Neural progenitor cell (in vitro differentiated cells): ENCODE results near the gene PPM1H. TPM values are rescaled to one million over a fixed set of nuclear protein-coding genes. Genes with fewer than 3 reads are reported as not detected.

Source experiments
- DNase-seq: peaks from one replicate; pipeline ENCODE4 v3.0.0-alpha.2; 2016; ENCODE audit warnings: low spot score
- H2AFZ ChIP-seq: fragments of 200-600 bp; sonication (generic); replicated peaks from 2 replicates; pipeline ENCODE4 v1.6.1; 2016; ENCODE audit warnings: antibody characterized with exemption
- H3F3A ChIP-seq: fragments of 200-600 bp; sonication (generic); 2 replicates; pipeline ENCODE4 v1.6.1; 2016; ENCODE audit warnings: antibody characterized with exemption, low read depth
- H3K27ac ChIP-seq: fragments of 200-600 bp; sonication (generic); 2 replicates; pipeline ENCODE4 v1.5.1; 2016; ENCODE audit warnings: mild to moderate bottlenecking
- H3K27me3 ChIP-seq: fragments of 200-600 bp; sonication (generic); 2 replicates; pipeline ENCODE4 v1.6.1; 2016; ENCODE audit warnings: mild to moderate bottlenecking, moderate library complexity
- H3K36me3 ChIP-seq: fragments of 200-600 bp; sonication (generic); 2 replicates; pipeline ENCODE4 v1.5.1; 2016
- H3K4me1 ChIP-seq: fragments of 200-600 bp; sonication (generic); 2 replicates; pipeline ENCODE4 v1.6.1; 2016; ENCODE audit warnings: mixed run types
- H3K4me2 ChIP-seq: fragments of 200-600 bp; sonication (generic); 2 replicates; pipeline ENCODE4 v1.6.1; 2016
- H3K4me3 ChIP-seq: fragments of 200-600 bp; sonication (generic); 2 replicates; pipeline ENCODE4 v1.5.1; 2016
- H3K79me2 ChIP-seq: fragments of 200-600 bp; sonication (generic); 2 replicates; pipeline ENCODE4 v1.6.1; 2016; ENCODE audit warnings: low read depth
- H3K9ac ChIP-seq: fragments of 200-600 bp; sonication (generic); 2 replicates; pipeline ENCODE4 v1.6.1; 2016
- H3K9me3 ChIP-seq: fragments of 200-600 bp; sonication (generic); 2 replicates; pipeline ENCODE4 v1.5.1; 2016; ENCODE audit warnings: low read depth
- H4K20me1 ChIP-seq: fragments of 200-600 bp; sonication (generic); 2 replicates; pipeline ENCODE4 v1.6.1; 2016; ENCODE audit warnings: low read depth
- H3K27ac Mint-ChIP-seq: 3 replicates; pipeline ENCODE4 v1.8.0; 2021; ENCODE audit warnings: mixed read lengths
- H3K27me3 Mint-ChIP-seq: 2 replicates; pipeline ENCODE4 v1.8.0; 2022; ENCODE audit warnings: low read depth, mild to moderate bottlenecking, inconsistent platforms, moderate library complexity, mixed read lengths; ENCODE audit not compliant: insufficient read depth
- H3K36me3 Mint-ChIP-seq: 3 replicates; pipeline ENCODE4 v1.8.0; 2021; ENCODE audit warnings: mixed read lengths
- H3K4me1 Mint-ChIP-seq: 3 replicates; pipeline ENCODE4 v1.8.0; 2021; ENCODE audit warnings: mixed read lengths
- H3K4me3 Mint-ChIP-seq: 3 replicates; pipeline ENCODE4 v1.8.0; 2021; ENCODE audit warnings: mild to moderate bottlenecking, moderate library complexity, mixed read lengths
- H3K9me3 Mint-ChIP-seq: 3 replicates; pipeline ENCODE4 v1.8.0; 2020; ENCODE audit warnings: mixed read lengths
- CTCF ChIP-seq: fragments of 200-600 bp; sonication (generic); IDR thresholded peaks from 2 replicates; pipeline ENCODE4 v1.5.1; 2017; ENCODE audit warnings: antibody characterized with exemption, mild to moderate bottlenecking
- EZH2 ChIP-seq: fragments of 200-600 bp; sonication (generic); IDR thresholded peaks from 2 replicates; pipeline ENCODE4 v1.6.1; 2017; ENCODE audit warnings: antibody characterized with exemption, mild to moderate bottlenecking, moderate library complexity
- EZH2phosphoT487 ChIP-seq: fragments of 200-600 bp; sonication (generic); IDR thresholded peaks from 2 replicates; pipeline ENCODE4 v1.6.1; 2017; ENCODE audit warnings: antibody characterized with exemption
- total RNA-seq: library from RNA; depleted of rRNA; stranded (reverse); fragments of >200 nt; gene quantifications from 2 replicates; pipeline ENCODE4 v1.2.3, GENCODE V29; 2015; ENCODE audit warnings: low replicate concordance

Gene PPM1H
- total RNA-seq, 1 donor from 2014 or later: 4.6 TPM

- H3K9ac ChIP-seq: no peak overlapping the region
- Mint-ChIP-seq H3K4me1 (peaks cover 60% of the 10 kb centered on the region), H3K27me3 (peaks cover 4% of the 10 kb centered on the region), H3K9me3 (no peaks in the 10 kb centered on the region), H3K36me3 (peaks cover 10% of the 10 kb centered on the region), H3K4me3 (no peak overlapping the region), H3K27ac (no peak overlapping the region)
- H3K27ac ChIP-seq: no peak overlapping the region
- TF ChIP-seq EZH2 (no peak), EZH2phosphoT487 (no peak), CTCF (no peak)
- no peak overlapping the region for H3K4me3 ChIP-seq
- no peaks in the 10 kb centered on the region for H3K36me3 ChIP-seq
- H3K4me2 ChIP-seq: no peak overlapping the region
- no peaks in the 10 kb centered on the region for H3K79me2 ChIP-seq
- H3K9me3 ChIP-seq: no peaks in the 10 kb centered on the region
- no peaks in the 10 kb centered on the region for H4K20me1 ChIP-seq
- no peak for DNase-seq
- no peaks in the 10 kb centered on the region for H3K27me3 ChIP-seq
- no peaks in the 10 kb centered on the region for H3F3A ChIP-seq
- no peak overlapping the region for H2AFZ ChIP-seq
- no peaks in the 10 kb centered on the region for H3K4me1 ChIP-seq
Observed at GRCh38 chr12:62914443-62915203, 20.3 kb downstream of the PPM1H start.

- Histone ChIP-seq H4K20me1 (no peaks in the 10 kb centered on the region), H3K27ac (no peak overlapping the region), H3K4me3 (no peak overlapping the region), H3K9ac (no peak overlapping the region), H3K9me3 (no peaks in the 10 kb centered on the region), H2AFZ (no peak overlapping the region), H3K36me3 (no peaks in the 10 kb centered on the region), H3K27me3 (no peaks in the 10 kb centered on the region), H3K4me2 (no peak overlapping the region), H3K4me1 (no peaks in the 10 kb centered on the region), H3K79me2 (no peaks in the 10 kb centered on the region), H3F3A (no peaks in the 10 kb centered on the region)
- peaks cover 61% of the 10 kb centered on the region for H3K4me1 Mint-ChIP-seq
- H3K9me3 Mint-ChIP-seq: no peaks in the 10 kb centered on the region
- DNase-seq: no peak
- peaks cover 3% of the 10 kb centered on the region for H3K27me3 Mint-ChIP-seq
- H3K36me3 Mint-ChIP-seq: peaks cover 10% of the 10 kb centered on the region
- no peak overlapping the region for H3K4me3 Mint-ChIP-seq
- no peak overlapping the region for H3K27ac Mint-ChIP-seq
- TF ChIP-seq EZH2: no peak
- TF ChIP-seq EZH2phosphoT487: no peak
- no peak for TF ChIP-seq CTCF
Observed at GRCh38 chr12:62913380-62913779, 21.6 kb downstream of the PPM1H start.

GRCh38 chr12:62912644-62913043, 22.3 kb downstream of the PPM1H start:
- no peaks in the 10 kb centered on the region for H3K36me3 ChIP-seq
- H3K79me2 ChIP-seq: no peaks in the 10 kb centered on the region
- H3K4me3 ChIP-seq: no peak overlapping the region
- H3K9me3 ChIP-seq: no peaks in the 10 kb centered on the region
- H3K4me1 ChIP-seq: no peaks in the 10 kb centered on the region
- TF ChIP-seq EZH2 (no peak), EZH2phosphoT487 (no peak), CTCF (no peak)
- H3K4me3 Mint-ChIP-seq: no peak overlapping the region
- H3K27ac Mint-ChIP-seq: no peak overlapping the region
- no peaks in the 10 kb centered on the region for H3K9me3 Mint-ChIP-seq
- no peaks in the 10 kb centered on the region for H3K27me3 ChIP-seq
- no peaks in the 10 kb centered on the region for H3F3A ChIP-seq
- H3K27ac ChIP-seq: no peak overlapping the region
- H3K4me1 Mint-ChIP-seq: peaks cover 59% of the 10 kb centered on the region
- H4K20me1 ChIP-seq: no peaks in the 10 kb centered on the region
- H3K27me3 Mint-ChIP-seq: peaks cover 3% of the 10 kb centered on the region
- H3K36me3 Mint-ChIP-seq: peaks cover 10% of the 10 kb centered on the region
- no peak for DNase-seq
- H3K9ac ChIP-seq: no peak overlapping the region
- H2AFZ ChIP-seq: no peak overlapping the region
- H3K4me2 ChIP-seq: no peak overlapping the region
